Lower leg skin (tissue), 4 donors: ENCODE data around the gene ISG20L2. TPM values are rescaled to one million over a fixed set of nuclear protein-coding genes. Genes with fewer than 3 reads are reported as not detected.

Experiments
- DNase-seq, 2 donors: peaks; one replicate each; pipeline ENCODE4 v3.0.0-alpha.2; 2019; ENCODE audit warnings: low spot score in 2 of 2
- H3K4me3 ChIP-seq: fragments of 200-600 bp; sonication (generic); 2 replicates; pipeline ENCODE4 v1.5.1; 2017; ENCODE audit warnings: mild to moderate bottlenecking, low read depth; ENCODE audit not compliant: poor library complexity, severe bottlenecking
- CTCF ChIP-seq, 3 donors: fragments of 450-650 bp; IDR thresholded peaks; one replicate each; pipeline ENCODE4 v1.5.1; 2016; ENCODE audit warnings: antibody characterized with exemption in 3 of 3, mild to moderate bottlenecking in 3 of 3, moderate library complexity in 2 of 3
- POLR2A ChIP-seq, 2 donors: fragments of 450-650 bp; IDR thresholded peaks; one replicate each; pipeline ENCODE4 v1.6.1; 2016 to 2017; ENCODE audit warnings: antibody characterized with exemption in 2 of 2, mild to moderate bottlenecking in 1 of 2, moderate library complexity in 1 of 2
- WGBS, 2 donors: methylation state at CpG; one replicate each; pipeline ENCODE4 v1.1.5; 2018; 5-methylcytosine and 5-hydroxymethylcytosine counted together
- intact Hi-C: fragments of 100-400 bp; cut with DNase I; formaldehyde crosslinking; loops from one replicate; pipeline ENCODE4 v1.15.0; 2023; ENCODE audit warnings: low total_unique reads
- total RNA-seq, 4 donors: library from RNA; depleted of rRNA; stranded (reverse); fragments of >200 nt; gene quantifications; one replicate each; pipeline ENCODE4 v1.1.0, GENCODE V29; 2016

The ISG20L2 gene
- total RNA-seq, 4 donors from 2014 or later, result 13.4 to 21.4 (median 16.7) TPM

GRCh38 chr1:156772728-156773497 is 44.3 kb upstream of the ISG20L2 start:
- DNase-seq, result no peak
- WGBS, 2 donors, result 47 to 48% methylated on average over 9 of the region's 9 CpGs
- no peak overlapping the region for H3K4me3 ChIP-seq
- TF ChIP-seq POLR2A (IDR thresholded peaks at IDR 0.05) (no peak), CTCF (IDR thresholded peaks at IDR 0.05) (no peak)
- intact Hi-C loops, result no loop called here

DNA sequence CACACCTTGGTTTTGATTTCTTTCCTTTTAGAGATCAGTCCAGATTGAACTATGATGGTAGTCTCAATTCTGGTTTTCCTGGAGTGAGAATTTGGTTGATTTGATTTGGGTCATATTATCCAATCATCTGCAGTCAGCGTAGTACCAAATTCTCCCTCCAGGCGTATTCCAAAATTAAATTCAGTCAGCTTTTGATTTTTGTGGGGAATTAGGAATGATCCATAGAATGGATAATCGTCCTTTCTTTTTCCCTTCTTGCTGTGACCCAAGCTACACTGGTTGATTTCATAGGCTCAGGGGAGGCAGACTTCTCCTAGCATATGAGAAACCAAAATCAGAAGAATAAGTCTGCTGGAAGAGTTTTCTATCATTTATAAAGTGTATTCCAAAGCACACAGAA is 43.7 kb upstream of the ISG20L2 start:
- no peak for DNase-seq
- TF ChIP-seq CTCF (IDR thresholded peaks at IDR 0.05), result no peak
- TF ChIP-seq POLR2A (IDR thresholded peaks at IDR 0.05), result no peak
- 62 to 68% methylated on average over 3 of the region's 3 CpGs for WGBS, 2 donors
- H3K4me3 ChIP-seq, result no peak overlapping the region
- intact Hi-C loops, result no loop called here

- TF ChIP-seq CTCF (IDR thresholded peaks at IDR 0.05) (no peak), POLR2A (IDR thresholded peaks at IDR 0.05) (no peak)
- 18 to 20% methylated on average over 8 of the region's 8 CpGs for WGBS, 2 donors
- no peak for DNase-seq
- H3K4me3 ChIP-seq, result peak overlapping the region; percentile 92
- intact Hi-C loops, result no loop called here
These were observed 40.2 kb upstream of the ISG20L2 start for GRCh38 chr1:156768610-156769295.

DNA sequence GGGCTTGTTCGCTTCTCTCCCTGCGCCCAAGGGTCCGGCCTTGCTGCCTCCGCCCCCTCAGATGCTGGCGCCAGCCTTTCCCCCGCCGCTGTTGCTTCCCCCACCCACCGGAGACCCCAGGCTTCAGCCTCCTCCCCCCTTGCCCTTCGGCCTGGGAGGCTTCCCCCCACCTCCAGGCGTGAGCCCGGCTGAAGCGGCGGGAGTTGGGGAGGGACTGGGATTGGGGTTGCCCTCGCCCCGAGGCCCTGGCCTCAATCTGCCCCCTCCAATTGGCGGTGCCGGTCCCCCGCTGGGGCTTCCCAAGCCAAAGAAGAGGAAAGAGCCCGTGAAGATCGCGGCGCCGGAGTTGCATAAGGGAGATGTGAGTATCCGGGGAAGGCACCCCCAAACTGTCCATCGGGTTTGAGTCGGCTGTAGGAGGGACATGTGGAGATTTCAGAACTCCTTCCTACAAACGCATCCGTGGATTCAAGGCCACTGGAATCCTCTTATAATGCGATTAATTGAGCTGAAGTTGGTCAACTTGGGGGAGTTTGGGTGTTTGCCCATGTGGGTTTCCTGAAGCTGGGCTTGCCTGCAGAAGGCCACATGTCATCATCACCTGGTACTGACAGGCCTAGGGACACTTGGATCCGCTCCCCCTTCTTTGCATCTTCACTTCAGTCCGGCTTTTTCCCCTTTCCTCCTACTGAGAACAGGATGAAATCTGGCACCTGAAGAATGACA is 39.5 kb upstream of the ISG20L2 start:
- intact Hi-C loops, result no loop called here
- TF ChIP-seq CTCF (IDR thresholded peaks at IDR 0.05) (no peak), POLR2A (IDR thresholded peaks at IDR 0.05) (no peak)
- 1% methylated on average over 8 to 21 of the region's 31 CpGs for WGBS, 2 donors
- H3K4me3 ChIP-seq, result peak overlapping the region; percentile 92
- peak in 1 of 2 donors; percentile 90 for DNase-seq

- TF ChIP-seq CTCF (IDR thresholded peaks at IDR 0.05), result no peak
- peak in 1 of 2 donors; percentile 45 for TF ChIP-seq POLR2A (IDR thresholded peaks at IDR 0.05)
- intact Hi-C loops, result no loop called here
- 0% methylated on average over 33 to 49 of the region's 50 CpGs for WGBS, 2 donors
- peak within 1 kb of the TSS; percentile 92 for H3K4me3 ChIP-seq
- peak; percentile 99 for DNase-seq
These were observed 38.7 kb upstream of the ISG20L2 start, which contains the start of gene PRCC for GRCh38 chr1:156767101-156767878. TSS of gene PRCC (plus strand) at chr1:156767535. CDS start at chr1:156767772, 237 bp downstream.
